ENCODE results near the gene FHL2. TPM values are rescaled to one million over a fixed set of nuclear protein-coding genes. Genes with fewer than 3 reads are reported as not detected.

Gene FHL2
- total and polyA plus RNA-seq, 9 of the 15 experiments (the other 6 are each of a cell fraction or from before 2014, with no cell fraction given): 7.5 to 33.1 (median 23.9) TPM

- DNase-seq (ENCODE audit: extremely low read depth in 1 of 4, low spot score in 3 of 4): no peak
- ATAC-seq: no peak
- BruUV-seq (replicated peaks): no TSS peak
- Histone ChIP-seq H3K4me1 (replicated peaks in 1 of 2; ENCODE audit: control insufficient read depth in 2 of 2, insufficient read depth in 2 of 2, low read length in 2 of 2) (peaks cover 16 to 35% of the 10 kb centered on the region in 2 experiments), H3K27ac (ENCODE audit: extremely low read depth, low read depth, low read length) (no peak overlapping the region), H3K9me1 (ENCODE audit: control insufficient read depth, insufficient read depth, low read length) (no peaks in the 10 kb centered on the region), H3K27me3 (ENCODE audit: control insufficient read depth in 2 of 2, insufficient read depth in 2 of 2, low read length in 2 of 2) (no peaks in the 10 kb centered on the region), H3K9me3 (replicated peaks; ENCODE audit: control insufficient read depth, insufficient read depth, low read depth, low read length) (no peaks in the 10 kb centered on the region), H3K4me2 (ENCODE audit: insufficient read depth, low read length) (no peak overlapping the region), H3K4me3 (no peak overlapping the region), H3K36me3 (ENCODE audit: control insufficient read depth, insufficient read depth, low read length) (peaks cover 15% of the 10 kb centered on the region), H3K9ac (ENCODE audit: insufficient read depth in 1 of 2, low read depth in 2 of 2, low read length in 2 of 2) (no peak overlapping the region), H4K20me1 (replicated peaks; ENCODE audit: control insufficient read depth, insufficient read depth, low read length) (no peaks in the 10 kb centered on the region), H2AFZ (ENCODE audit: low read depth, low read length) (no peak overlapping the region), H3K79me2 (ENCODE audit: control insufficient read depth, insufficient read depth, low read length) (peaks cover 36% of the 10 kb centered on the region)
- TF ChIP-seq RBM17 (IDR thresholded peaks at IDR 0.05; ENCODE audit: borderline replicate concordance, low read depth, low read length) (no peak), MYNN (IDR thresholded peaks at IDR 0.05) (0 out of 2 replicates have a peak, but pooled peaks have one; percentile 52), MYNN (CRISPR knock-in tag; IDR thresholded peaks at IDR 0.05) (no peak), KDM1A (IDR thresholded peaks at IDR 0.05) (peak; percentile 49 to 67; a peak in 1 of 4 replicates), GTF2A2 (tag; IDR thresholded peaks at IDR 0.05) (no peak)
- intact Hi-C loops (cut with micrococcal nuclease): no loop called here
- ChIA-PET POLR2A (interaction anchor here (0.6 to 1.6 kb wide), 5 partner anchors 8 to 667 kb away, joined by 3 to 4 read pairs (median 4); no protein-coding TSS in a partner anchor), CTCF (ENCODE audit: low intra/inter-chr PET ratio) (no interaction called here)
- WGBS (ENCODE audit: insufficient coverage, low coverage, missing lambda C conversion rate): 70% methylated on average over 6 of the region's 7 CpGs
- no peak for FAIRE-seq
- in situ Hi-C loops (cut with MboI): no loop called here
Measured at GRCh38 chr2:105400138-105400540, 1.3 kb upstream of the FHL2 start.

GRCh38 chr2:105399207-105399861 lies 483 bp upstream of the FHL2 start:
- Histone ChIP-seq H3K27me3 (ENCODE audit: control insufficient read depth in 2 of 2, insufficient read depth in 2 of 2, low read length in 2 of 2) (no peaks in the 10 kb centered on the region), H3K27ac (ENCODE audit: extremely low read depth, low read depth, low read length) (peak overlapping the region; percentile 92), H3K79me2 (ENCODE audit: control insufficient read depth, insufficient read depth, low read length) (peaks cover 44% of the 10 kb centered on the region), H3K4me2 (ENCODE audit: insufficient read depth, low read length) (peak overlapping the region; percentile 90), H3K9ac (ENCODE audit: insufficient read depth in 1 of 2, low read depth in 2 of 2, low read length in 2 of 2) (peak overlapping the region; percentile 92 to 95), H3K9me3 (replicated peaks; ENCODE audit: control insufficient read depth, insufficient read depth, low read depth, low read length) (no peaks in the 10 kb centered on the region), H3K36me3 (ENCODE audit: control insufficient read depth, insufficient read depth, low read length) (peaks cover 15% of the 10 kb centered on the region), H3K9me1 (ENCODE audit: control insufficient read depth, insufficient read depth, low read length) (no peaks in the 10 kb centered on the region), H2AFZ (ENCODE audit: low read depth, low read length) (peak overlapping the region; percentile 96), H4K20me1 (replicated peaks; ENCODE audit: control insufficient read depth, insufficient read depth, low read length) (no peaks in the 10 kb centered on the region), H3K4me1 (replicated peaks in 1 of 2; ENCODE audit: control insufficient read depth in 2 of 2, insufficient read depth in 2 of 2, low read length in 2 of 2) (peaks cover 19 to 39% of the 10 kb centered on the region in 2 experiments), H3K4me3 (peak overlapping the region; percentile 91)
- ATAC-seq: no peak; the same call in 2 of the 3 replicates
- DNase-seq (ENCODE audit: extremely low read depth in 1 of 4, low spot score in 3 of 4): no peak
- 25% methylated on average over 25 of the region's 38 CpGs for WGBS (ENCODE audit: insufficient coverage, low coverage, missing lambda C conversion rate)
- BruUV-seq (replicated peaks): no TSS peak
- CTCF ChIA-PET (ENCODE audit: low intra/inter-chr PET ratio): no interaction called here
- in situ Hi-C loops (cut with MboI): no loop called here
- POLR2A ChIA-PET: interaction anchor here (1.1 to 2.2 kb wide), 7 partner anchors 8 to 167 kb away, joined by 3 to 10 read pairs (median 4); no protein-coding TSS in a partner anchor
- no peak for FAIRE-seq
- intact Hi-C loops (cut with micrococcal nuclease): no loop called here
- TF ChIP-seq RNF2 (IDR thresholded peaks at IDR 0.05) (peak; percentile 25; the same call in 1 of the 2 replicates), BRD4 (IDR thresholded peaks at IDR 0.05) (0 out of 2 replicates have a peak, but pooled peaks have one; percentile 38), ZNF609 (CRISPR knock-in tag; IDR thresholded peaks at IDR 0.05; ENCODE audit: borderline replicate concordance) (no peak), ZKSCAN1 (IDR thresholded peaks at IDR 0.05; ENCODE audit: low read depth, low read length) (no peak; the same call in 1 of the 2 replicates), SAP30 (IDR thresholded peaks at IDR 0.05; ENCODE audit: borderline replicate concordance, insufficient read depth, low read depth, low read length, poor library complexity, severe bottlenecking) (no peak), EGR1 (conservative IDR thresholded peaks at IDR 0.05) (no peak), KHSRP (IDR thresholded peaks at IDR 0.05) (no peak)
